ENCODE data around the gene THBD.

The THBD gene, protein sequence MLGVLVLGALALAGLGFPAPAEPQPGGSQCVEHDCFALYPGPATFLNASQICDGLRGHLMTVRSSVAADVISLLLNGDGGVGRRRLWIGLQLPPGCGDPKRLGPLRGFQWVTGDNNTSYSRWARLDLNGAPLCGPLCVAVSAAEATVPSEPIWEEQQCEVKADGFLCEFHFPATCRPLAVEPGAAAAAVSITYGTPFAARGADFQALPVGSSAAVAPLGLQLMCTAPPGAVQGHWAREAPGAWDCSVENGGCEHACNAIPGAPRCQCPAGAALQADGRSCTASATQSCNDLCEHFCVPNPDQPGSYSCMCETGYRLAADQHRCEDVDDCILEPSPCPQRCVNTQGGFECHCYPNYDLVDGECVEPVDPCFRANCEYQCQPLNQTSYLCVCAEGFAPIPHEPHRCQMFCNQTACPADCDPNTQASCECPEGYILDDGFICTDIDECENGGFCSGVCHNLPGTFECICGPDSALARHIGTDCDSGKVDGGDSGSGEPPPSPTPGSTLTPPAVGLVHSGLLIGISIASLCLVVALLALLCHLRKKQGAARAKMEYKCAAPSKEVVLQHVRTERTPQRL

GRCh38 chr20:23049201-23050075 is at the start of gene THBD:
TSS of gene THBD (minus strand) at chr20:23049672. CDS start at chr20:23049504, 168 bp downstream.
- DNase-seq: no peak

DNA sequence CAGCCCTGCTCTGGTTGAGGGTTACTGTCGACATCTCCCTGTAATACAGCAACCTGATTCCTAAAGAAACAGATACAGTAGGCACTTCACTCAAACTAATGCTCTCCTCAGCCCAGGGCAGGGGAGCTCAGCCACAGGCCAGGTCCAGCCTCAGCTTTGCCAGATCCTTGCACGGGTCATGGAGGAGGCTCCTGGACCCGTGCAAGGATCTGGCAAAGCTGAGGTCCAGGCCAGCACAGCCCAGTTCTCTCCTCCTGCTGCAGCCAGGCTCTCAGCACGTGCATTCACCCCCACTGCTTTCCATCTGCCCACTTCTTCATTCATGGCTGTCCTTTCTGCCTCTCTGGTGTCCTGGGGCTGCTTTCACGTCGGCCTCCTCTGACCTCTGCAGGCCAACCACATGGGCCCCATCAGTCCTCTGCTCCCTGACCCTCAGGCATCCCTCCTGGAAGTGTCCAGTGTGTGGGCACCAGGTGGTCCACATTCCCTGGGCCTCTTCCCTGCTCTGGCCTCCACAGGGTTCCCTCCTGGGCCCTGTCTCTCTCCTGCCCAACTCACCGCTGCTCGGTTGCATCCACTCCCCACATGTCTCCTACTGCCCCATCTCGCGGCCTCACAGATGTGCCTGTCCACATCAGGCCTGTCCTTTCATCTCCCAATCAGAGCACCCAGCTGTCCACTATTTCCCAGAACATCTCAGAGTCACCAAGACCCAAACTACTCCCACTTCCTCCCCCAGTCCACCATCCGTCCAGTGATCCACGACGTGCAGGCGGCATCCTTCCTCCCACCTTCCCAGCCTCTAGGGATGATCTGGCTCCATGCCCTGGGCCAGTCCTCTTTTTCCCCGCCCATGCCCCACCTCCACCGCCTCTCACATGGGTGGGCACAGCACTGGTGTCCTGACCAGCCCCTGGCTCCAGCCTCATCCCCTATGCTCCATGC is 48.4 kb upstream of the THBD start:
- no peak for DNase-seq

DNA sequence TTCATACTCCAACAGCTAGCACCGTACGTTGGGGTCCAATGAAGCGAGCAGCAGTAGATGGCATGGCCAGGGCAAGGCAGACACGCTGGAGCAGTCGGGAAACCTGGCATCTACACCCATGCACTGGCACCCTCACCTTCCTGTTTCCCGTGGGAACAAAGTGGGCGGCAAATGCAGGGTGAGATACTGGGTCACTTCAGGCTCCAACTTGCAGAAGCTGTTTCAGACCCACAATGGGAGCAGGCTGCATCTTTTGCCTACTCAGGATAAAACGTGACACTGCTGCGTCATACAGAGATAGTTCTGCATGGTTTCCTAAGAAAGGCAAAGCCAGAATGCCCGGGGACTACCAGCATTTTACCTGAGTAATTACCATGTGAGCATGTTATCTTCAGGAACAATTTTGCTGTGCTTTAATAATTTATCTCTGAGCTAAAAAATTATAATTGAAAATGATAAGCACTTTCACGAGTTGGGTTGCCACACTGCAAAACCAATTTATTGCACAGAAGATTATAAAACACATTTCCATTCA is 47.6 kb upstream of the THBD start:
- no peak for DNase-seq

GRCh38 chr20:23096097-23096496 is 46.6 kb upstream of the THBD start:
- DNase-seq: no peak

DNA sequence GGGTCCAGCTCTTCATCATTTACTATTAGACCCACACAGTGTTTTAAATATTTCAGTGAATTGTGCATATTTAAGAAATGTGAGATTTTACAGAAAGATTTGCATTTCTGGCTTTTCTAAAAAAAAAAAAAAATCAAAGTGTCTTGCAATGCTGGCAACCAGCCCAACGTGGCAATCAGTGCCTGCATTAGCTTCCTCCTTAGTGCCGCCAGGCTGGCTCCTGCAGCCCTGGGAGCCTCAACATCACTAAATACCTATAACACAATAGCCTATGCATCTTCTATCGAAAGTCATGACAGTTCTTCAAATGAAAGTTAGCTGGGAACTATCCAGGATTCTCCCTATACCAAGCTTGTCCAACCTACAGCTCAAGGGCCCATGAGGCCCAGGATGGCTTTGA is 46.0 kb upstream of the THBD start:
- no peak for DNase-seq

DNA sequence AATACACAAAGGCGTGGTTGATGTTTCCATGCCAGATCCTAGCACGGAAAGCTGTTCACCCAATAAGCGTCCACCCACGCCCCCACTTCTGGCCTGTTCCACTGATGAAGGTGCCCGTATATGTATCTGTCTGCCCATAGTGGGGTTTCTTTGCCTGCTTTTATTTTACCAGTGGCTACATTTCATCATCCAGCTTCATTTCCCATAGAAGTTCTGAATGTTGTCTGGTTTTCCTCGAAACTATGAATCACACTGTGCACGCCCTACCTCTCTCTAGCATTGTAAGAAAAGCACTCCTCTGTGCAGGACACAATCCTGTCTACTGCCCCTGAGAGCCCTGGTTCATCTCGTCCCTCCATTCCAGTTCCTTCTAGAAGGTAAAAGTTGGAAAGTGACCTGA is 45.5 kb upstream of the THBD start:
- no peak for DNase-seq

DNA sequence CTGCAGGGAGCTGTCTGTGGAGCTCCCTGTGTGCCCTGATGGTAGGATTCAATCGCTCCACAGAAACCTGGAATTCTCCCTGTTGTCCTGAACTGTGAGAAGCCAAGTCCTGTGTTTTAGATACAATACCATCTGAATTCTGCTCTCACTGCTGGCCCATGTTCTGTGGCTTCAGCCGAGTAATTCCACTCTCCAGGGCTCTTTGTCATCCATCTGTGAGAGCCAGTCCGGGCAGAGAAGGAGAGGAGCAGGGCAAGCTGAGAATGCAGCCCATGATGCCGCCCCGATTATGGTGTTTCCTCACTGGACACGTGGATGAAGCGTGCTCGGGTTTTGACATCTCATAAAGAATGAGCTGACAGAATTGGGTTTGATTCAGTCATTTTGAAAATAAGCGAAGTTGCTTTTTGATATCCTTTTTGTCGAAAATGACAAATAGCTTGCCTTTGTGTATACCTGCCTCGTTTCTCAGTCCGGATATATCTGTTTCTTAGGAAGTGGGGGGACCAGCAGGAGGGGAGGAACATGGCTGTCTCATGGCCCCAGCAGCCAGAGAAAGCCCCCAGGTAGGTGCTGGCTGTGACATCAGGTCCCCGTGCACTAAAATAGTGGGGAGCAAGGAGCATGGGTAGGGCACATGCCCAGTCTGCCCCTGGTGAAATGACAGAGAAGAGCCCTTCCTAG is 44.9 kb upstream of the THBD start:
- DNase-seq: no peak

DNA sequence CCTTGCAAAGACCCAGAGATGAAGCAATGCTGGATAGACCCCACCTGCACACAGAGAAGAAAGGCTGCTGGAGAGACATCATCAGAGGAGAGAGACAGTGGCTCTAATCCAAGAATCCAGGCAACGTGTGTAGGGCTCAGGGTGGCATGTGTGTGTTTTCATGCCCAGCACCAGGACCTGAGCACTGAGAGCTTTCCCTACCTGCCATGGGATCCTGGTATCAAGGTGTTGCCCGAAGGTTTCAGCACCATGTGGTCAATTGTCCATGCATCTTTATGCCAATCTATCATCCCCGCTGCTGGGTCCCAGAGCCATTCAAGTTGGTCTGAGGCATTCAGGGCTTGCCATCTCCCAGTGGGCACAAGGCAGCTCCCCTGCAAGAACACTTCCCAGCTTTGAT is 44.1 kb upstream of the THBD start:
- DNase-seq: no peak

- DNase-seq: no peak
Observed at GRCh38 chr20:23092861-23093495, 43.5 kb upstream of the THBD start.

DNA sequence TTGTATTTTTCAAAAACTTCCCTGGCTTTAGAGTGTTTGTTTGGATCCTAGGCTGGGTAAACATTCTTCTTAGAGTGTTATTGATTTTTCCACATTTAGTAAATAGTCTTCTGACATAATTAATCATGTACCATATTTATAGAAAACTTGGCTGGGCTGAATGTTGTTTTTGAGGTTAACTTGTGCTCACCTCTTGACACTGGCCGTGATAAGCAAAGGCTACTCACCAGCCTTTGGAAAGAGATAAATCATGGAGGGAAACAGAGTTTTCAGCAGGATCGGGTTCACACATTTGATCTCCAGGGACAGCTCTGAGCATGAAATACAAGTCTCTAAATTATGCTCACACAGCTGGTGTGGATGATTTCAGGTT is 42.9 kb upstream of the THBD start:
- DNase-seq: no peak

DNA sequence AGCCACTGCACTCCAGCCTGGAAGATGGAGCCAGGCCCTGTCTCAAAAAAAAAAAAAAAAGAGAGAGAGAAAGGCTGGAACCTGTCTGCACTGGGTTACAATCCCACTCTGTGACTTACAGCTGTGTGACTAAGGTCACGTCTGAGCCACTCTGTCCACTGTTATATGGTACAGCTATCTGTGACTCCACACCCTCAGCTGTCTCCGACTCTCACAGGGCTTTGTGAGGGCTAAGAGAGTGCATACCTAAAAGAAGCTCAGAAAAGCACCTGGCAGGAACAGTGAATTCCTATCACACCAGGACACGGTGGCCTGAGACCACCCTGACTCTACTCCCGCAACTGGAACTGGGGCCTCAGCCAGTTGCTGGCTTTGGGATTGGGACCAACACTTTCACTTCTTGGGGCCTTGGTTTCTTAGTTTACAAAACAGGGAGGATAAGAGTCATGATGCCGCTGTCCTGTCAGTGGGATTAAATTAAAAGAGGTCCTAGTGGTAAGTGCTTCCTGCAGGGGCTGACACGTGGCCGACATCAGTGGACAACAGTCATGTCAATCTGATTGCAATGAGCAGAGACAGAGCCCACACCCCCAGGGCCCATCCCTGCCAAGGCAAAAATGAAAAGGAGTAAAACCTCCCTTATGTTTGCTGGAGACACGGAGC is 42.4 kb upstream of the THBD start:
- no peak for DNase-seq

- DNase-seq: no peak
Observed at GRCh38 chr20:23090878-23091277, 41.4 kb upstream of the THBD start.

- DNase-seq: no peak
Observed at GRCh38 chr20:23090147-23090546, 40.7 kb upstream of the THBD start.

- DNase-seq: no peak
Observed at GRCh38 chr20:23088866-23089265, 39.4 kb upstream of the THBD start.

- DNase-seq: no peak
Observed at GRCh38 chr20:23087587-23088251, 38.2 kb upstream of the THBD start.

- DNase-seq: no peak
Observed at GRCh38 chr20:23086931-23087411, 37.5 kb upstream of the THBD start.

- no peak for DNase-seq
Observed at GRCh38 chr20:23086056-23086566, 36.6 kb upstream of the THBD start, which contains the start of gene CD93. TSS of gene CD93 (minus strand) at chr20:23086324. CDS start at chr20:23086192, 132 bp downstream.

DNA sequence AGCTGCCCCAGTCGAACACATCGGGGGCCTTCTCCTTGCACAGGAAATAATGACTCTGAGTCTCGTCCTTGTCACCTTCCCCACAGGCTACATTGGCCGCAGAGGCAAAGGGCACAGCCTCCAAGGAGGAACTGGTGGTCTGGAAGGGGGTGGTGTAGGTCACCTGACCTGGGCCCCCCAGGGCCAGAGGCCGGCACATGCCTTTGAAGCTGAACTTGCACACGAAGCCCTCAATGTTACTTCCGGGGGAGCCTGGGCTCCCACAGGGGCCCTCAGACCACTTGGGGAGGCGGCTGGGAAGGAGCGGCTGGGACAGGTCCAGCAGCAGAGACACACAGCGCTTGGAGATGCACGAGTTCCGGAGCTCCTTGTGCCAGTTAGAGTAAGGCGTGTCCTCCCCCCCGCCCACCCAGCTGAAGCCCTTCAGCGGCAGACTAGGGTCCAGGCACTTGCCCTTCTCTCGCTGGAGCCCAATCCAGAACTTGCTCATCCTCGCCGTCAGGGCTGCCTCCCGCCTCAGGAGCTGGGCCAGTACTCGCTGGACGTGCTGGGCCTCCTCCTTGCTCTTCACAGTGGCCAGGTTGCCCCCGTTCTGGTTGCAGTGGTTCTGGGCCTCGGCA is 36.1 kb upstream of the THBD start:
- DNase-seq: no peak

- DNase-seq: no peak
Observed at GRCh38 chr20:23084845-23085365, 35.4 kb upstream of the THBD start.

All from activated effector memory CD4-positive, alpha-beta T cell treated with Interleukin-2 at 50 U/mL for 16 hours (primary cell).